Measurements from ENCODE around the gene MRPL3. TPM values are rescaled to one million over a fixed set of nuclear protein-coding genes. Genes with fewer than 3 reads are reported as not detected.

The MRPL3 gene
- total and polyA plus RNA-seq, 2 experiments from 2014 or later, result 159 to 185 TPM

- no peaks in the 10 kb centered on the region for H3K36me3 ChIP-seq (ENCODE audit: insufficient read depth)
- H3K4me3 ChIP-seq, result no peak overlapping the region
- no peak for TF ChIP-seq ZNF462 (CRISPR knock-in tag; IDR thresholded peaks at IDR 0.05)
- no peak for TF ChIP-seq STAT1 (IDR thresholded peaks at IDR 0.05; ENCODE audit: unreplicated experiment)
- no peak for TF ChIP-seq CTCF (conservative IDR thresholded peaks at IDR 0.05; ENCODE audit: low read depth in 2 of 2)
- TF ChIP-seq POLR2AphosphoS5 (IDR thresholded peaks at IDR 0.05; ENCODE audit: low read depth), result no peak
- no peak for TF ChIP-seq REST (IDR thresholded peaks at IDR 0.05; ENCODE audit: unreplicated experiment)
- no peak for TF ChIP-seq EZH2 (IDR thresholded peaks at IDR 0.05; ENCODE audit: low read depth, unreplicated experiment)
- no peak for TF ChIP-seq ZNF114 (CRISPR knock-in tag; IDR thresholded peaks at IDR 0.05)
- no peak for TF ChIP-seq JUNB (IDR thresholded peaks at IDR 0.05; ENCODE audit: unreplicated experiment)
- no peak for TF ChIP-seq ZNF331 (CRISPR knock-in tag; IDR thresholded peaks at IDR 0.05; ENCODE audit: low read depth)
- TF ChIP-seq EZH2phosphoT487 (IDR thresholded peaks at IDR 0.05; ENCODE audit: unreplicated experiment), result no peak
- TF ChIP-seq NANOG (IDR thresholded peaks at IDR 0.05; ENCODE audit: borderline replicate concordance), result no peak
- TF ChIP-seq CREB1 (CRISPR knock-in tag; IDR thresholded peaks at IDR 0.05; ENCODE audit: low read depth), result no peak
- TF ChIP-seq ETS1 (IDR thresholded peaks at IDR 0.05), result no peak
- Mint-ChIP-seq H3K4me3 (no peak overlapping the region), H3K4me1 (no peaks in the 10 kb centered on the region), H3K27ac (no peak overlapping the region), H3K36me3 (ENCODE audit: low read depth) (no peaks in the 10 kb centered on the region), H3K9me3 (no peaks in the 10 kb centered on the region; the same call in 2 of the 3 replicates), H3K27me3 (ENCODE audit: insufficient read depth, low read depth, poor library complexity) (peaks cover 3% of the 10 kb centered on the region)
- H3K27ac ChIP-seq (ENCODE audit: low read depth), result no peak overlapping the region
- DNase-seq (ENCODE audit: low spot score), result no peak
- H3K9me2 ChIP-seq (ENCODE audit: insufficient read depth), result peaks cover 12% of the 10 kb centered on the region; the same call in 1 of the 2 replicates
- H3K79me2 ChIP-seq (replicated peaks; ENCODE audit: insufficient read depth), result no peaks in the 10 kb centered on the region
- no peaks in the 10 kb centered on the region for H4K20me1 ChIP-seq (replicated peaks; ENCODE audit: insufficient read depth)
- no peaks in the 10 kb centered on the region for H3F3A ChIP-seq (replicated peaks; ENCODE audit: low read depth)
- no peaks in the 10 kb centered on the region for H3K4me1 ChIP-seq (ENCODE audit: insufficient read depth)
- no peaks in the 10 kb centered on the region for H3K27me3 ChIP-seq (ENCODE audit: insufficient read depth)
- H2AFZ ChIP-seq, result no peak overlapping the region
- no peak overlapping the region for H3K4me2 ChIP-seq
- ATAC-seq, result no peak
These were observed 85.0 kb downstream of the MRPL3 start for GRCh38 chr3:131417751-131418150.
